ENCODE data around the gene COL1A2.

Gene COL1A2

DNA sequence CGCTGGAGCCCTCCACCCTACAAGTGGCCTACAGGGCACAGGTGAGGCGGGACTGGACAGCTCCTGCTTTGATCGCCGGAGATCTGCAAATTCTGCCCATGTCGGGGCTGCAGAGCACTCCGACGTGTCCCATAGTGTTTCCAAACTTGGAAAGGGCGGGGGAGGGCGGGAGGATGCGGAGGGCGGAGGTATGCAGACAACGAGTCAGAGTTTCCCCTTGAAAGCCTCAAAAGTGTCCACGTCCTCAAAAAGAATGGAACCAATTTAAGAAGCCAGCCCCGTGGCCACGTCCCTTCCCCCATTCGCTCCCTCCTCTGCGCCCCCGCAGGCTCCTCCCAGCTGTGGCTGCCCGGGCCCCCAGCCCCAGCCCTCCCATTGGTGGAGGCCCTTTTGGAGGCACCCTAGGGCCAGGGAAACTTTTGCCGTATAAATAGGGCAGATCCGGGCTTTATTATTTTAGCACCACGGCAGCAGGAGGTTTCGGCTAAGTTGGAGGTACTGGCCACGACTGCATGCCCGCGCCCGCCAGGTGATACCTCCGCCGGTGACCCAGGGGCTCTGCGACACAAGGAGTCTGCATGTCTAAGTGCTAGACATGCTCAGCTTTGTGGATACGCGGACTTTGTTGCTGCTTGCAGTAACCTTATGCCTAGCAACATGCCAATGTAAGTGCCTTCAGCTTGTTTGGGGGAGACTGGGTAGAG is at the start of gene COL1A2:
Gene COL1A2, plus strand, starts transcription at position 459 of the 704 bp plus-strand sequence. Its CDS starts 137 bp downstream, at position 596.
- no peak for DNase-seq

DNA sequence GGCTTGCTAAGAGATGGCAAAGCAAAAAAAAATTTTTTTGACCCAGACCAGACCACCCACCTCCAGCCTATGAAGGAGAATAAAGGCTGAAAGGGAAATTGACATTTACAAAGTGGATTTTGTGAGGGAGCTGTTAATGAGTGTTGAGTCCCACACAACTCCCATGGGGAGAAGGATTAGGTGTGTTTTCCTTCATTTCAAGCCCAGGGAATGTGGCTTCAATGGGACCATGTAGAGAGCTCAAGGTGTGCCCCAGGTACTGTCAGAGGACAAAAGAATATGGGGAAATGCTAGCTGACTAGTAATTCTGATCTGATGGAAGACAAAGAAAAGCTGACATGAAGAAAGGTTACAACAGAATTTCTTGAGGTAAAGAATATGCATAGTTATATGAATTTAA is 48.8 kb upstream of the COL1A2 start:
- no peak for DNase-seq

DNA sequence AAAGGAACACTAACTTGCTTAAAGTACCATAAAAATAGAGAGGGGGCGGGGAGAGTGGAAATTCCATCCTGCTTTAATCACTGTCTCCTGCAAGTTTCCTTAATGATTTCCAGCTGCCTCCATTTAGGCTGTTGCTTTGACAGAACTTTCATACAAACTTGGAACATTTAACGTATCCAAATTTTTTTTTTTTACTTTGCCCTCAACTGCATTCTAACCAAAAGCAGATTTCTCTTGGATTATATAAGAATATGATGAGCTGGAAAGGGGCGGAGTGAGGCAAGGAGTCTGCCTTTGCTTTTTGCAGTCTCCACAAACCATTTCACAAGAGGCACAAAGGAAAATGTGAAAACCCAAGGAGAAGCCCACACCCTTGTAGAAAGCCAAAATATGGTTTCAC is 46.6 kb upstream of the COL1A2 start:
- no peak for DNase-seq

DNA sequence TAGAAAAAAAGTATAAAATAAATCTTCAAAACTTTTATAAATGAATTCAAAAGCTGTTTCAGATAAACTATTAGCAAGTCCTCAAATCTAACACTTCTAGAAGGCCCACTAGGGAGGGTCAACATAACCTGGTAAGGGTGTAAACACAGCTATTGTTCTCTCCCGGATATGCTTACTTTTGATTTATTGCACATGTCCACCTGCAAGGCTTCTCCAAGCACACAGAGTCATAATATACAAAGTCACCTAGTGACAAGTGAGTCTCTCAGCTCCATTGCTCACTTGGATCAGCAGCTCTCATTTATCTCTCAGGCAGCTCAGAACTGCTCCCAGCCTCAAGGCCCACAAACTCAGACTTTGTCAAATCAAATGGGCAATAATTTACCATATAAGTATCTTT is 44.0 kb upstream of the COL1A2 start:
- DNase-seq, result no peak

DNA sequence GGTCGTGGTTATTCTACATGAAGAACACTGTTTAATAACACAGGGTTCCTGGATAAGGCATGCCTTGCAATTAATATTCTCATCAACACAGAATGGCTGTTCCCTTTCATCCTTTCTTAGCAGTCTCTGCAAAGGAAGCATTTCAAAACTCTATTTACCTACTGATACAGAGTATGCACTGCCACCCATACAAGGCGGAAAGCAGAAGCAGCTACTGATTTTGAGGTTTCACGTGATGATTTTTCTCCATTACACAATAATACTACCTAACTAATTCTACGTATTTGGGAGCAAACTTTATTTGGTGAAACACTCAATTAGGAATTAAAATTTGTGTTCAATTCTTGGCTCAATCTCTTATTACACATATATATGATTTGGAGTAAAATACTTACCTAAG is 43.0 kb upstream of the COL1A2 start:
- no peak for DNase-seq

DNA sequence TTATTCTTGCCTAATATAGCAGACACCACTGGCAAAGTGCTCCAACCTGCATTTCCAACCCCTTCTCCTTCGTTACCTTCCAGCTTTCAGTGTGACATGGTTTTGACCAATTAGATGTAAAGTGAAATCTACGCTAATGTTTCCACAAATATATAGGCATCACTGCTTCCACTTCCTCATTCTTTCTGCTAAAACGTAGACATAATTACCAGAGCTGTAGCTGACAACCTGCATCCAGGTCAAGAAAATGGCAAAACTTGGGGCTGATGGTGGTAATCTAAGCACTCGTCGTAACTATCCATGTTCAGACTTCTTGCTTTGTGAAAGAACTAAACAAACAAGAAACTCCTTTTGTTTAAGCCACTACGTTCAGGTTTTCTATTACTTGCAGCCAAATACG is 41.8 kb upstream of the COL1A2 start:
- no peak for DNase-seq

DNA sequence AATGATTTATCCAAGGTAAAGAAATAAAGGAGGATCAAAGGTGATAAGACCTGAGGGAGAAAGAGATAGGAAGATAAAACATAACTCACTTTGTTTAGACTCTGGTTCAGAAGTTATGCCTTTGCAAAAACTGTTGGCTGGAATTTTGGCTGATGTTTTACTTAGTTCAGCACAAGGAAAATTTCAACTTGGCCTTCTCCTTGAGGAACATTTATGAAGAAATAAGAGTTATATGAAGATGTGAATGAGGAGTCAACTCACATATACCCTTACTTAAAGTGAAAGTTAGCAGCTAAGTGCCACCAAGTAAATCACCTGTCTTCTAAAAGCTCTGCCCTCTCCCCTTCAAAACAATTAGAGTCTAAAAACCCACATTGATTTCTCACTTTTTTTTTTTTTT is 39.7 kb upstream of the COL1A2 start:
- DNase-seq, result no peak

DNA sequence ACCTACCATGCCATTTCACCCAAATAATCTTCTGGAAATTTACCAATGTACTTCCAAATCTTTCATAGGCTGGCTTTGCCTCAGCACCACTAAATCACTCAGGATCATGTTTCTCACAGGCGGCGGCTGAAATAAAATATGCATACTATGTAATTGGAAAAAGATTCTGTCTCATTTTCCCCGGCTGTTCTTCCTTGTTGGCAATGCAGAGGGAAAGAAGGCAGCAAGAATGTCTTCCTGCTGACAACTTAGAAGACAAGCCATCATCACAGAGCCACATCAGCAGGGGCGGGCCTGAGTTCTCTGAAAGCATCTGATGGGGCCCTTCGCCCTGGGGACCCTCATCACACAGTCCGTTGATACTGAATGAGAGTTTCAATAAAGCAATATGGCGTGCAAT is 39.2 kb upstream of the COL1A2 start:
- DNase-seq, result no peak

DNA sequence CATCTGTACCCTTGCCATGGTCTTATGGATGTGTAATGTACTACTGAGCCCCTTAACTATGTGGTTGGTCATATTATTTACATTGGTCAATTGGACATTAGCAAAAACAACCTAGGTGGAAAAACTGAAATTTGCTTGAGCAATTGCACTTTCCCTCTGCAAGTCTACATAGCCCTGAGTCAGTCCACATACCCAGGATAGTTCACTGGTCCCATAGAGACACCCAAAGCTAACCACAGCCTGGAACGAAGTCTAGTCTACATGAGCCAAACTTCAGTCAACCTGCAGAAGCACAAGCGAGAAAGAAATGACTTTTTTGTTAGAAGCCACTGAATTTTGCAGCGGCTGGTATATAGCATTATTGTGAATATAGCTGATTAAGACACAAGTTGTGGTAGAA is 37.6 kb upstream of the COL1A2 start:
- no peak for DNase-seq

DNA sequence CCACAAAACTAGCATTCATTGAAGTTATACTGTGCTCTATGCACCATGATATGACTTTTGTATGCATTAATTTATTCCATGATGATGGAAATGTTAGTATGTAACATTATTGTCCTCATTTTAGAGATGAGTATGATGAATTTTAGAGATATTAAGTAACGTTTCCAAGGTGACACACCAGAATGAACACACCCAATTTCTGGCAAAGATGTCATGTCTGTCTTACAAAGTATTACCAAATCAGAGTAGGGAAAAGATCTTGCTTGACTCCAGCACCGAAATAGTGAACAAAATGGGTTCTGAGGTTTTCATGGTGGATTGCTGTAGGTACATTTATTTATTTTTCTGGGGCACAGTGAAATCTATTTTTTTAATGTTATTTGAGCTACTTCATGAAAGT is 33.8 kb upstream of the COL1A2 start:
- no peak for DNase-seq

DNA sequence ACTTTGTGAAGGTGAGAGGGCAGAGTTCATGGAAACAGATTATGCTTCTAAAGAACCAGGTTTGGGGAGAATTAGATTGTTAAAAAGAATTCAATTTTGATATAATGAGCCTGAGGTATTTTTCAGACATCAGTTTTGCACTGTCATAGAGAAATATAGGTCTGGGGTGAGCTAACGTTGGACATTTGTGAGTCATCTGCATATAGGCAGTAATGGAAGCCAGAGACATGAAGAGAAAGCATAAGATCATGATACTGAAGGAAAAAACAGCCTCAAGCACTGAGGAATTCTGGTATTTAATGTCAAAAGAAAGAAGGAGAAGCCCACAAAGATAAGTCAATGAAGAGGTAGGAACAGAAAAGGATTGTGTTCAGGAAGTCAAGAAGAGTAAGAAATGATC is 32.4 kb upstream of the COL1A2 start:
- no peak for DNase-seq

DNA sequence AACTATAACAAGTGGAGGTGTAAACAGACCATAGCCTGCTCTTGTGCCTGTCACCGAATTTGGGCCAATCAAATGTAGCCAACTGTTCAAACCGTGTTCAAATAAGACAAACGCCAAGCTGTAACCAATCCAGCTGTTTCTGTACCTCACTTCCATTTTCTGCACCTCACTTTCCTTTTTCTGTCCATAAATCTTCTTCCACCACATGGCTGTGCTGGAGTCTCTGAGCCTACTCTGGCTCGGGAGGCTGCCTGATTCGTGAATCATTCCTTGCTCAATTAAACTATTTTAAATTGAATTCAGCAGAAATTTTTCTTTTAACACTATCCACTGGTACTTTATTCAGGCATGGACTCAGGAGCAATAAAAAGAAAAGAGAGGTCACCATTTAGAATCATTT is 29.9 kb upstream of the COL1A2 start:
- no peak for DNase-seq

DNA sequence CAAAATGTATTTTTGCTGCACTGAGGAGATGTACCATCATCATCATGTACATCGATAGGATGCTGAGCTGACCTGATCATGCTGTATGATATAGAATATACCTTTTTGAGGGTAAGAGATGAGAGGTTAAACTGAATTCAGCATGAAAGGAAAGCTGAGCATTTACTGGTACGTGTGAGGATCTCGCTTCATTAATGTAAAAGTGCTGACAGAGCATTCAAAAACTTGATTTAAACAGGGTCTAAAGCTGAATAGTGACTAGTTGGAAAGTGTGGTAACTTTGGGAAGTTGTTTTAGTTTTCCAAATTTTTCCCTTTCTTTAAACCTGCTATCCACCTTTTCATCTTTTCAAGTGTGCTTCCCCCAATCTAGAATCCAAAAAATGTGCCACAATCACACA is 28.5 kb upstream of the COL1A2 start:
- DNase-seq, result no peak

DNA sequence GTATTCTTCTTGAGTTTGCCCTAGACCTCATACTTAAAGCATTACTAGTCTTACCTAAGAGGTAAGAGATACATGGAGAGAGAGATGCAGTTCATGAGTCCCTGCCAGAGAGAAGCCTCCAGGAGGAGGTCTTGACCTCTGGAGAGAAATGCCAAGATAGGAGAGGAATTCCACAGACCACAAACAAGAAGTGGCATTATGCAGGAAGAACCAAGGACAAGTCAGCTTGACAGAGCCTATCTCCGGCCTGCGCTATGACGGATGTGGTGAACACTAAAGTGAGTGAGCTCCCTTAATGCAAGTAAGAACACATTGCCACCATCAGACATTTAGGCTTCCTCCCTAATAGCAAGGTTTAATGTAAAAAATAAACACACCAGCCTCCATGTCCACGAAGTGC is 27.9 kb upstream of the COL1A2 start:
- DNase-seq, result no peak

DNA sequence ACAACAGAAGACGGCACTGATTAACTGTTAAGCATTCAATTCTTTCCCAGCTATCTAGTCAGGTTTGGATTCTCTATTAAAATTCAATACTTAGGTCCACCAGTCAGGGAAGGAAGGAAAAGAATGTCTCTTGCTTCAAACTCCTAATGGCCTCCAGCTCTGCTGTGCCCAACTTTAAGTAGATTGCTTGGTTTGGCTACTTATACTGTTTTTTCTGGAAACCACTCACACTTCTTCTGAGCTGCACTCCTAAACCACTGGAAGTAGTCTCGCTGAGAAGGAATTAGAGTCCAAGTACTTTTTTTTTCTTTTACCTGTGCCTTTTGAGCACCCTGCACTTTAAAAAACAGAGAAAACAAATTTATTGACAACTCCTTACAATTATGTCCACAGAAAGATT is 26.7 kb upstream of the COL1A2 start:
- no peak for DNase-seq

DNA sequence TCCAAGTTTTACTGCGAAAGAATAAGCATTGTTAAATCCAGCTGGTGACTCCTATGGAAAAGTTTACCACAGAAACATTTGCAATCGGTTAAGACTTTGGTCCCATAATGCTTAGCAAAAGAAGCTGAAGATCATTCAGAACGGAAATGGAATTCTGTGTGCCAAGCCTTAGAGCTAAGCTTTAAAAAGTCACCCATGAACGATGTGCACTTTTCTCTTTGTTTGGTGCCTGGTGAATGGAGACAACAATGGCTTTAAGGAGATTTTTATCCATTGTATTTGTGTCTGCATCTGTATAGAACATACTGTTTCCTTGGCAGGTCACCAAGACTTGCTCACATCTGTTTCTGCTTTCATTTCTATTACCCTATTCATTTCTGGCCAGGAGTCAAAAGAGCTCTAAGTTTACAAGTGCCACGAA is 26.3 kb upstream of the COL1A2 start:
- peak; percentile 48 for DNase-seq

DNA sequence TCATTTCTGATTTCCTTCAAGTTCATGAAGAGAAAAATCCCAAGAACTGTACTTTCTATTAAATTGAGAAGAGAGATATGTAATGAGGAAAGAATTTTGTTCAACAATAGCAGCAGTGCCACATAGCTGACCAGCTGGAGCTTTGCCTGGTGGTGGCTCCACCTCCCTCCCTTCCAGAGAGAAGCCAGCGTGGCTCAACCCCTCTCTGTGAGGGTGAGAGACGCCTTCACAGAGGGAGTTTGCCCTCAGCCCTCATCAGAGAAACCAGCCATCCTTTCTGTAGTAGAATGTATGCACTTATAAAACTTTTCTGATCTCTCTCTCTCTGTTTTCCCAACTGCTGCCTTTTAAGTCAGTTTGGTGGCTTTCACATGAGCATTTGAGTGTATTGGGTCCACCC is 20.5 kb upstream of the COL1A2 start:
- DNase-seq, result no peak

DNA sequence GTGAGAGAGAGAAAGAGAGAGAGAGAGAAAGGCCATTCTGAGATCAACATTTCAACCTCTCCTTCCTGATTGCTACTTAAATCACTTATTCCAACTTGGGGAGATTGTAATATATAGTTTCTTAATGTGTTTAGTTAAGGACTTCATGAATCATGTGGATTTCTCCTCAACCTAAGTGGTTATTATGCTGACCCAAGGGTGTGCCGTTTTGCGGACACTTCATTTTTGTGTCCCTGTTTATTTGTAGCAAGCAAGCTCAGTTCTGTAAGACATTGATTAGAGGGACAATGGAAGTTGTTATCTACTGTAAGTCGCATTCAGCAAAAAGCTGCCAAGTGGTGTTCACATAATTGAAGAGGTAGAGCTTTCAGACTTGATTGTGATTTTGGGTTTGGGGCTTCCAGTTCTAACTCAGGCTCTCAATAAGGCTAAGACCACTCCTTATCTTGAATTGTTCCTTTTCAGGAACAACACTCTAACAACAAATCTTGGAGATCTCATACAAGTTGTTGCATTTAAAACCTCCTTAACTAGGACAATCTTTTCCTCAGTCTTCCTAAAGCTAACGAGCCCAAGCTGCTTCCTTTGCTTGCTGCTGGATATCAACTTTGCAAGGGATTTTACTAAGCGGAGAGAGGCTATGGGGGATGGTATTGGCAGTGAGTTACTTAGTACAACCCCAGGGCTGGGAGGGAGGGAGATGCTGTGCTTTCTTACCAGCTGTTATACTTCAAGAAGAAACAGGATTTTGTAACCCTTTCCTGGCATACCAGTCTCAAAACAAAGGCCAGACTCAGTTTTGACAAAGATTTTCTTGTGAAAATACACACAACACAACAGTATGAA is 19.8 kb upstream of the COL1A2 start:
- no peak for DNase-seq

DNA sequence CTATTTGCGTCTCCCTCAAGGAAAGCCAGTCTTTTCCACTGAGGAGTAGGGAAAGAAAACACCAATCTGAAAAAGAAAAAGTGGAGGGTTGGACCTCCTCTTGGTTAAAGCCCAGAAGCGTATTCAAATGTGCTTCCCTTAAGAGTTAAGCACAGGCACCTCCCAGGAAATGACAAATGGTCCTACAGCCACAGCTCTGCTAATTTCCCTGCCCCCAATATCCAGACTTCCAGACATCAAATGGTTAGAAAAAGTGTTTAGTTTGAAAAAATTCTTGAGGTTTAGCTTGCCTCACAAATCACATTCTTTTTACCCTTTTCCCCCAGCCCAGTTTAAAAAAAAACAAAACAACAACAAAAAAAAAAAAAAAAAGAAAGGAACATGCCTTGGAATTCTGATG is 19.0 kb upstream of the COL1A2 start:
- no peak for DNase-seq

DNA sequence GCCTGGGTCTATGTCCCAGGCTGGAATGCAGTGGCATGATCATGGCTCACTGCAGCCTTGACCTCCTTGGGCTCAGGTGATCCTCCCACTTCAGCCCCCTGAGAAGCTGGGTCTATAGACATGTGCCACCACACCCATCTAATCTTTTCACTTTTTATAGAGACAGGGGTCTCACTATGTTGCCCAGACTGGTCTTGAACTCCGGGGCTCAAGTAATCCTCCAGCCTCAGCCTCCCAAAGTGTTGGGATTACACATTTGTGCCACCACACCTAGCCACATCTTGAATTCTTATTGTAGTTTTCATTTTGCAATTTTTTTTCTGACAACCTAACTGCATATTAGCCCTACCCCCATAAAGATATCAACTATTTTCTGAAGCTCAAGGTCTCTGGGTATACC is 18.4 kb upstream of the COL1A2 start:
- no peak for DNase-seq

DNA sequence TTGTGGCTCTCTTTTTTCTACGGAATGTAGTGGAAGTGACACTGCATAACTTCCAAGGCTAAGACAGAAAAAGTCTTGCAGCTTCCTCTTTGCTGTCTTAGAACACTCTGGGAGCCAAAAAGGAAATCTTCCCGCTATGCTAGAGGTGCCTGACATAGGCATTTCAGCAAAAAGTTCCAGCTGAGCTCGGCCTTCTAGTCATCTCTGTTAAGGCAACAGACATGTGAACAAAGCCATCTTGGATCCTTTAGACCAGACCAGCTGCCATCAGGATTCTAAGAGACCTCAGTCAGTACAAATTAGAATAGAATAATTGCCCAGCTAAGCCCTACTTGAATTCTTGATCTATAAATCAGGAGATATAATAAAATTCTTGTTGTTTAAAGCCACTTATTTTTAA is 16.3 kb upstream of the COL1A2 start:
- DNase-seq, result no peak

DNA sequence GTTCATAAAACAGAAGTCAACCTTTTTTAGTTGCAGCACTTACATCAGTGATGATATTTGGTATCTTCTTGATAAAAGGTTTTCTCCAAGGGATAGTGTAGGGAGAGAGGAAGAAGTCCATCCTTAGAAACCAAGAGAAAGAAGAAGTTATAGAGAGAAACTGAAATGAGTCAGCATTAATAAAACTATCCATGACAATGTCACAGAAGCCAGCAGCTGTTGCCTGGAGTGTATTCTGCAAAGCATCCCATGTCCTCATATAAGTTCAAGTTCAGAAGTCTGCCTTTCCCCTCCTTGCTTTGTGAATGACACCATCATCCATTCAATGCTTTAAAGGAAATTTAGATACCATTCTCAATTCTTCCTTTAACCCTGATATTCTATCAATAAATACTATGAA is 14.4 kb upstream of the COL1A2 start:
- no peak for DNase-seq

DNA sequence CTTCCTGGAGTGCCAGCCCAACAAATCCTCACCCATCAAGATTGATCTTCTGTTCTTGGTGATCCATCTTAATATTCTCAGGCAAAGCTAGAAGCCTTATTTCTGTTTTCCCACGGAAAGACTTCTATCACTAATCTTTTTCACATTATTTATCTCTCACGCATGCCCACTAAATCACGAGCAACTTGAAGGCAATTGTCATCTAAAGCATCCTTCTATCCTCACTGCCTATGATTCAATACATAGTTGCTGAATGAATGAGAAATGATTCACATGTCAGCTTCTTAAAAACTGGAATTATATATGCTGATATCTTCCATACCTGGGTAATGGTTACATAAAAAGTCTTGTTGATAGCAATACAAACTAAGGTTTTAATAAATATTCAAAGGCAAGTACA is 12.6 kb upstream of the COL1A2 start:
- DNase-seq, result no peak

DNA sequence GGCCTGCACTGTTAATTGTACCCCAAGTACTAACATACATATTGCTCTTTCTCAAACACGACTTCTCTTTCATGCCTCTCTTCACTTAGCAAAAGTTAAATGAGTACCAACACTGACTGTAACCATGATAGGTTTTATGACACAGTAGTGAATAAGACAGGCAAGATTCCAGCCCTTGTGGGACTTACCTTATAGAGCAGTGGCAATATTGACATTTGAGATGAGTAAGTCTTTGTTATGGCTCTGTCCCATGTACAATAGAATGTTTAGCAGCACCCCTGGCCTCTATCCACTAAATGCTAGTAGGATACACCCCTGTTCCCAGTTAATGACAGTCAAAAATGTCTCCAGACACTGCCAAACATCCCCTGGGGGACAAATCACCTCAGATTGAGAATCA is 11.9 kb upstream of the COL1A2 start:
- DNase-seq, result no peak

DNA sequence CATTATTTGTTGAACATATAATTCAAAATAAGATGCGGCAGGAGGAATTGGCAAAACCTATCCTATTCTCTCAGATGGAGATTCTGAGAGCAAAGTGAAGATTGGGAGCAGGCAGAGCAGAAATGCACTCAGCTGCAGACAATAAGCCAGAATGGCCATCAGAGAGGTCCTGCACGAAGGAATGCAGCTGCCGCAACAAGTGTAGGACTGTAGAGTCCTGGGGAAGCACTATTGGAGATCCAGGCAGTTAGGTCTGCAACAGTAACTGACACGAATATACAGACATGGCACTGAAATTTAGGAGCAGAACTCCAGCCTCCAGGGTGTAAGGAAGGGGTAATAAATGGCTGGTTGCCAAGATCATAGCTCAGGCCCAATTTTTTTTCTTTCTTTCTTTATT is 10.4 kb upstream of the COL1A2 start:
- DNase-seq, result no peak

Measured in NCI-H1694 (cell line).